ENCODE measurements around the gene PRRG4.
"Not testable (repeated sequence)": the region's sequence is repeated elsewhere in the genome, so short reads cannot be mapped to it uniquely, and the experiment has no call there.

PRRG4 gene

DNA sequence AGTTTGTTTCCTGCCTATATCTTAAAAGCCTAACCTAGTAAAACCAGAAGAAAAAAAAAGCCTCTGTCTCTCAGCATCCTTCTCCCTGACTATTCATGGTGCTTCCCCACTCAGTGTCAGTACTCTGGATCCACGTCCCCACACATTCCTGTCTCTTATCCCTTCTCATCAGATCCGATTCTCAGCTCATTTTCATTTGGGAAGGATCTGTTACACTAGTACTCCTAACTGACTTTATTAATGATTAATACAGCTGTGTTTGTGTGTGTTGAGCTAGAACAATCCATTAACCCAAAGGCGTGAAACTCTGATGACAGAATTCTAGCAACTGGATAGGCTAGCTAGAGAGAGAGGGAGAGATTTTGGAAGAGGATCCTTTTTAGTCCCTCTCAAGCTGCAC is 1.5 kb downstream of the PRRG4 start:
- no peak for FAIRE-seq

DNA sequence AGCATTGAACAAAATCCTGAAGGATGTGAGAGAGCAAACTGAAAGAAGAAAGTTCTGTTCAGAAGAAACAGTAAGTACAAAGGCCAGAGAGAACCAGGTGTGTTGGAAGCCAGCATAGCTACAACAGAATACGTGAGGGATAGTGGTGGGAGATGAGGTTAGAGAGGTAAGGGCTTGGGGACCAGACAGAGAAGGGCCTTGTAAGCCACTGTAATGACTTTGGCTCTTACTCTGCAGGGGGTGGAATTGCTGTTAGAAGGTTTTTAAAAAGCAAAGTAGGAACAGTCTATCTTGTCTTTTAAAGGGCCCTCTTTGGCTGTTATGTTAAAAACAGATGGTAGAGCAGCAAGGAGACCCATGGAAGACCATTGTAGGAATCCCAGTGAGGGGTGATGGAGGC is 4.2 kb downstream of the PRRG4 start:
- FAIRE-seq: no peak

DNA sequence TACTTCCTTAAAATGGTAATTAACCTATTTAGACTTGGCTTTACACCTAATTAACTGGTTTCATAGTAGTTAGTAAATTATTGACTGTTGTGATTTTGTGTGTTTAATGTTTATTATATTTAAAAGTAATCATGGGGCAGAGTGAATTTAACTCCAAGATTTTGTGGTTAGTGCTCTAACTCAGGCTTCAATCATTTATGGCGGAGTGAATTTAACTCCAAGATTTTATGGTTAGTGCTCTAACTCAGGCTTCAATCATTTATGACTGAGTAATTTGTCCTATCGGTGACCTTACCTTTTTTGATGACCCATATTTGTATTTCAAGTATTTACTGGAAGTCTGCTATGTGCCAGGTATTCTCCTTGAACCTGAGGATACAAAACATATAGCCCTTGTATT is 7.2 kb downstream of the PRRG4 start:
- FAIRE-seq: no peak

DNA sequence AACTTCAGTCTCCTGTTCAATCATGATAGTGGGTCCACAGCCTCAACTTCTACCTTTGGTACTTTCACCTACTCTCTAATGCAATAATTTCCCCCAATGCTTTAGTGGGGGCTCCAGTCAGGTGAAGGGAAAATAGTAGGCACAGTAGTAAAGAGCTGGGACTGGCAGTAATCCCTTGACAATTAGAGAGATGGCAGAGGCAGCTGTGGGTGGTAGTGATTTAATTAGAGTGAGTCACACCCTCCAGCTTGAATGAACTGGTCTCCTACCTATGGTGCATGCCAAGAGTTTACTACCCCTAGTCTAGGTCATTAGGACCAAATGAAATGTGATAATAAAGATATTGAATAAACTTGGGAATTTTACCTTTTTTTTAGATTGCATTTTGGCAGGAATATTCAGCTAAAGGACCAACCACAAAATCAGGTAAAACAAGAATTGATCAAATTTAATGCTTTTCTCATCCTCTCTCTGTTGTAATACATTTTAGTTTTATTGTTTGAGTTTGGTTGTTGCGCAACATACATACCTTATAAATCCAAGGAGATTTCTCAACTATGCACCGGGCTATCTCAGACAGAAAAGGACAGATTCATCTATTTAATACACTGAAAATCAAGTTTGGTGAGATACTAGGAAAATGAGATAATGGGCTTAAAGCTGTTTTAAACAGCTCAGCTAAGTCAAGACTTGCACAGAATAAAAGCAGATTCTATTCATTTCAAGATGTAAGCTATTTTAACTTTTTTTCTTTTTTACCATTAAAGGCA is 9.0 kb downstream of the PRRG4 start:
- FAIRE-seq: no peak

DNA sequence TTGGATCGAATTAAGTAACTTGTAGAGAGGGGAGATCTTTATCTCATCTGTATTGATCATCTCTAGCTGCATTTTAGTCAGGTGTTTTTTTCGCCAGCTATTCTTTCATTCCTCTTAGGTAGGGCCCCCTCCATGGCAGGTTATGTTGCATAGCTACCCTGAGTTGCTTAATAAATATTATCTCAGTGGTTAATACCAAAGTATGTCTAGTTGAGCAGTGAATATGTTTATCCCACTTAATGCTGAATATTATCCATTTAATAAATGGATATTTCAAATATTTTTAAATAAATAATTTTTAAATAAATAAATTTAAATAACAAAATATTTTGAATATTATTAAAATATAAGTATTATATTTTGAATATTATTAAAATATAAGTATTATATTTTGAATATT is 9.6 kb downstream of the PRRG4 start:
- FAIRE-seq: no peak

DNA sequence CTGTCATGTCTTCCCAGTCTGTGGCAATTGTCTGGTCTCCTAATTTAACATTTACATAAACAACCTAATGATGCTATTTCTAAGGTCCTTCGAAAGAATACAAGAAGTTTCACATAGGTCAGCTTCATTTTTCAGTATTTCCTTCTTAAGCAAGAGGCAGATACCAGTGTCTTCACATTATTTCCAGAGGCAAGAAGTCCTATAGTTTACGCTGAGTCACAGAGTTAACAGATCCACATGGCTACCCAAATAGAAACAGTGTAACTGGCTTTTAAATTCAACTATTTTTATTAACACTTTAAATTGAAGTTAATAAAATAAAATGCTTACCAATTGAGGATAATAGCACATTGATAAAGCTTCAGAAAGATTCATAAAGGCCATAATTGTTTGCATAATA is 10.9 kb downstream of the PRRG4 start:
- no peak for FAIRE-seq

DNA sequence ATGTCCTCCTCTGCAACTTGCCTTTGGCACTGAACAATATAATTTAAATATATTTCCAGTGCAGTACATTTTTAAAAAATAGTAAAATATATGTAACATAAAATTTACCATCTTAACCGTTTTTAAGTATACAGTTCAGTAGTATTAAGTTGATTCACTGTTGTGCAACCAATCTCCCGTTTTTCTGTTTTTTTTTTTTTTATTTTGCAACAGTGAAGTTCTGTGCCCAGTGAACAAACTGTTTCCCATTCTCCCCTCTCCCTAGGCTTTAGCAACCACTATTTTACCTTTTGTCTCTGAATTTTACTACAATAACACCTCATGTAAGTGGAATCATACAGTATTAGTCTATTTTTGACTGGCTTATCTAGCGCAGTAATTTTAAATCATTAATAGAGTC is 13.8 kb downstream of the PRRG4 start:
- no peak for FAIRE-seq

DNA sequence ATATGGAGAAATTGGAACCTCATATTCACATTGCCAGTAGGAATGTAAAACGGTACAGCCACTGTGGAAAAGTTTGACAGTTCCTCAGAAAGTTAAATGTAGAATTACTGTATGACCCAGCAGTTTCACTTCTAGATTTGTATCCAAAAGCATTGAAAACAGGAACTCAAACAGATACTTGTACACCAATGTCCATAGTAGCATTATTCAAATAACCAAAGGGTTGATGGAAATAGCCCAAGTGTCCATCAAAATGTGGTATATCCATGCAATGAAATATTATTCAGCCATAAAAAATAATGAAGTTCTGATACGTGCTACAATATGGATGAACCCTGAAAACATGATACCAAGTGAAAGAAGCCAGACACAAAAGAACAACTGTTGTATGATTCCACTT is 17.8 kb downstream of the PRRG4 start:
- FAIRE-seq: no peak

DNA sequence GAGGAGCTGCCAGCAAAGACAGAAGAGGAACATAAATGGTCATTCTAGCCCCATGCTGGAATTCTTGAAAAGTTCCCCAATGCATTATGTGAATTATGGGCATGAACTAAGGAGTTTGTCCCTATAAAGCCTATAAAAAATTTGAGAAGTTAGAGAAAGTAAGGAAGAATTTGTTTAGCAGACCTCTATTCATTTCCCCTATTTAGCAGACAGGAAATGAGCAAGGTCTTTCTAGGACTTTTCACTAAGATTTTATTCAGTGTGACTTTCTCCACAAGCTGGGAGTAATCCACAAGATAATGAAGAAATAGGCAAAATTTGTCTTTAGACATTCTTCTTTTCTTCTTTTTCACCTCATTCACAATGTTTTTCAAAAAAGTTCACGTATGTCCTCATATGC is 20.0 kb downstream of the PRRG4 start:
- FAIRE-seq: no peak

DNA sequence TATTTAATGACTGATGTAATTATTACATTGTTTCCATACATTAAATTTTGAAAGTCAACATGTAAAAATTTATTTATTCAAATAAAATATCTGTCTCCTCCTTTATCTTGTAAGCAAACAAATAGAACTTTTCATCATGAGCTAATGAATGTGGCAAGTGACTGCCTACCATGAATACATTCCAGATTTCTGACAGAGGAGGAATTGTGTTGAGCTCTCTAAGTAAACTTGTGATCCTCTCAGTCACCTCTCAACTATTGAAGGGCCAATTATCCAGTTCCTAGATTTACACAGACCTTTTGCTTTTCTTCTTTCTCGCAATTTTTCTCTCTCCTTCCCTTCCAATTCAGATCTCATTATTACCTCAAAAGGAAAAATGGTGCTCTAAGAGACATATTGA is 21.5 kb downstream of the PRRG4 start:
- no peak for FAIRE-seq

DNA sequence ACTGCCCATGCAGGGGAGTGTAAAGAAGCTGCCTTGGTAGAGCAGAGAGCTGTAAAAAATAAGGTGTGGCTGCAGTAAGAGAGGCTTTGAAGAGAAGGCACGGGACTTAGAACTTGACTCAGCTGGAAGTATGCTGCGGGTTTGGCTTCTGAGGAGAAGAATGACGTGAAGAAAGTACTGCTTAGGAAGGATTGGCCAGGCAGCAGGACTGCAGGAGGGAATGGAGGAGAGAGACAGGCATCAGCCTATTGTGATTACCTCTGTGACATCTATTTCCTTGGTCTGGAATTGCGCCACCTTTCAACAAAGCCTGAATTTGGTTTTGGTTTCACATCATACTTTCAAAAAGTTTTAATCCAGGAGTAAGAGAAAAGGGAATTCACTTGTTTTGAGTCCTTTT is 22.5 kb downstream of the PRRG4 start:
- no peak for FAIRE-seq

DNA sequence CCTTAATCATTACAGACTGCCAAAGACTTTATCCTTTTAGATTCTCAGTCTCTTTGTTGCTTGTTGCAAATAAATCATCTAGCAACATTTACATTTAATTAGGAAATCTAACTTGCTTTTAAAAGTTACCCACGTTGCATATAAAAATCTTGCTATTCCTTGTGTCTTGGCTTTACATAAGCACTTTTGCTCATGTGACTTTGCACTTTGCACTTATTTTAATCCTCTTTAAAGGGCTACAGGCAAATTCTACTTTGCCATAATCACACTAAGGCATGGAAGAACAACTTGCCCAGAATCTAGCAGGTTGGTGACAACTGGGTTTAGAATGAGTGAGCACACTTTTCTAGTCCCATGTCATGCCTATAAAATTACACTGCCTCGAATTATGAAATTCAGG is 25.9 kb downstream of the PRRG4 start:
- no peak for FAIRE-seq

DNA sequence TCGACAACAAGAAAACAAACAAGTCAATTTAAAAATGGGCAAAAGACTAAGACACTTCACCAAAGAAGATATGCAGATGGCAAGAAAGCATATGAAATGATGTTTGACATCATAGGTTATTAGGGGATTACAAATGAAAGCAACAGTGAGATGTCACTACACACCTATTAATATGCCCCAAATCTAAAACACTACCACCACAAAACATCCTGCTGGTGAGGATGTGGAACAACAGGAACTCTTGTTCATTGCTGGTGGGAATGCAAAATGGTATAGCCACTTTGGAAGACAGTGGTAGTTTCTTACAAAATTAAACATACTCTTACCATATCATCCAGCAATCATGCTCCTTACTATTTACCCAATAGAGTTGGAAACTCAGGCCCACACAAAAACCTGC is 29.0 kb downstream of the PRRG4 start:
- FAIRE-seq: no peak

DNA sequence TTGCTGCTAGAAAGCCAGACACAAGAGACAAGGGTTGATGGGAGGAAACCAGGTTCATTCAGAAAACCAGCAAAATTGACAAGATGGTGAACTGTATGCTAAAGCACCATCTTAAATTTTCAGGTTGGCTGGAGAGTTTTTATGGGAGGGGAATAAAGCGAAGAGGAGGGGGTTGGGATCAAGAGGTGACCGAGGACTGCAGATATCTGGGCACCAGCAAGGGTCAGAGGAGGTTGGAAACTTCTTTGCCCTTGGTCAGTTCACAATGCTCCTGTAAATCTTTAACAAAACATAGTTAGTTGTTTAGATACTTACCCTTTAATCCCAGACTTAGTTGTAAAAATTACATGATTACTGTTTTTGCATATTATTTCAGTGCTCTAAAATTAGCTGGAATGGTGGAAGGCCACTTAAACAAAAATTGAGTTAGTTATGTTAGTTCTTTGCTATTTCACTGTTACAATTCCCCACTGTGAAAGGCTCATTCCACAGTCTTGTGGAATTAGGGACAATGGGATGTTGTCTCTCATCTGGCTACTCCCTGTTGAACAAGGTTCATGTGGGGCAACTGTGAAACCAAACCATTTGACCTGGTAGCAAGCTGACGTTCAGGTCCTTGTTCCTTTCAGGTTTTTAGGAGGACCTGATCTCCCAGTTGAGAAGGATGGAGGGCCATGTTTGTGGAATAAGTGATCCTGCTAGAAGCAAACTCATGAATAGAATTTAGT is 32.3 kb downstream of the PRRG4 start:
- no peak for FAIRE-seq

DNA sequence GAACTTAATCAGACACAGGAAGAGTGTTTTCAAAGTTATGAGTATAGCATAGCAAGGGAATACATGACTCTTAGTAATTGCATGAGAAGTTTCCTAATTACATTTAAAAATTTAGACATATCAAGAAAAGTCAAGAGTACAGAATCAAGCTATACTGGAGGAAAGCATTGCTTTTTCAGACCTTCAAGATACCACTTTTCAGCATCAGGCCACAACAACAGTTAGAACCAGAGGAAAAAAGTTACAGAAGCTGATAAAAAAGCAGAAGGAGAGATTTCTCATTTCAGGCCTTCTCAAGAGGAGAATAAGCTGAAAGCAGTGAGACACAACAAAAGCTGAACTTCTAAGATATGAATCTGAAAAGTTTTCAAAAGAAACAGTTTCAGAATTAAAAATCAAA is 34.8 kb downstream of the PRRG4 start:
- no peak for FAIRE-seq

DNA sequence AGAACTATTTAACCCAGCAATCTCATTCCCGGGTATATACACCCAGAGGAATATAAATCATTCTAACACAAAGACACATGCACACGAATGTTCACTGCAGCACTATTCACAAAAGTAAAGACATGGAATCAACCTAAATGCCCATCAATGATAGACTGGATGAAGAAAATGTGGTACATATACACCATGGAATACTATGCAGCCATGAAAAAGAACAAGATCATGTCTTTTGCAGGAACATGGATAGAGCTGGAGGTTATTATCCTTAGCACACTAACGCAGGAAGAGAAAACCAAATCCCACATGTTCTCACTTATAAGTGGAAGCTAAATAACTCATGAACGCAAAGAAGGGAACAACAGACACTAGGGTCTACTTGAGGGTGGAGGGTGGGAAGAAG is 39.0 kb downstream of the PRRG4 start:
- not testable (repeated sequence) for FAIRE-seq

DNA sequence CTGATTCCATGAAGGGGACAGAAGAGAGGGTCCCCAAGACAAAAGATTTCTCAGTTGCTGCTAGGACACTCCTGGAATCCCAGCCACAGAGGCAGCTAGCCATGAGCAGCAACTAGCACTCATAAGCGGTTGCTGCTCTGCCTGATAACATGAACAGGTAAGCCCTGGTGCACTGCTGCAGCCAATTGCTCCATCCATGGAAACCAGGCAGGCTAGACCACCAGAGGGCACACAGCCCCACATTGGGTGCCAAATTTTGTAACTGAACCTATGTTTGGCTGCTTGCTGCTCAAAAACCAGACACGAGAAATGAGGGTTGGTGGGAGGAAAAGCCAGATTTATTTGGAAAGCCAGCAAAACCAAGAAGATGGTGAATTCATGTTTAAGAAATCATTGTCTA is 40.9 kb downstream of the PRRG4 start:
- no peak for FAIRE-seq

DNA sequence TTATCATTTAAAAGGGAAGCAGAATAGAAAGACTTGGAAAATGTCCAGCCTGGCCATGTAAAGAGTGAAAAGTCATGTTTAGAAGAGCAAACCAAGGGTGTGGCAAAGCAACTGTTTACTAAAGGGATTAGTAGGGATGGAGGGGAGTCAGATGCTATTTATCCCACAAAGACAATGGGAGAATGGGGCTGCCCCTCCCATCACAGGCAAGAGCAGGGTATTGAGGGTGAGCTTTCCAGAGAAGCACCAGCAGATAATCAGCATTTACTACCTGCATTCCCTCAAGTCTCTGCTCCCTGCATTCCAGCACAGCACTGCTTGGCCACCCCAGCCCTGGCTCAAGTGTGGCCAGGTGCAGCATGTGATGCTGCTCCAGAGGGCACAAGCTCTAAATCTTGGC is 44.4 kb downstream of the PRRG4 start:
- FAIRE-seq: no peak

DNA sequence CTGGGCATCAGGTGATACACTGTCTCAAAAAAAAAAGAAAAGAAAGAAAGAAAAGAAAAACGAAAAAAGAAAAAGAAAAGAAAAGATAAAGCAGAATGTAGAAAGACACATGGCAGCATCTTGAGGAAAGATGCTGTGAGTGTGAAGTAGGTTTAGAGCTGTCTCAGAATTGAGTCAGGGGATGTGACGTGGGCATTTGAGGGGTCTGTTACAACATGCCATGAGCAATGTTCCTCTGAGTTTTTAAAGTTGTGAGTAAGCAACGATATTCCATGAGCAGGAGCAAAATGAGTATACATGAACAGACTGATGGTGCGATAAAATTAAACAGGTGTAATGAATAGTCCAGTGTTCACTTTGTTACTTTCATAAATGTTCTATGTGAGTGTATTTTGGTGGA is 51.6 kb downstream of the PRRG4 start:
- no peak for FAIRE-seq

DNA sequence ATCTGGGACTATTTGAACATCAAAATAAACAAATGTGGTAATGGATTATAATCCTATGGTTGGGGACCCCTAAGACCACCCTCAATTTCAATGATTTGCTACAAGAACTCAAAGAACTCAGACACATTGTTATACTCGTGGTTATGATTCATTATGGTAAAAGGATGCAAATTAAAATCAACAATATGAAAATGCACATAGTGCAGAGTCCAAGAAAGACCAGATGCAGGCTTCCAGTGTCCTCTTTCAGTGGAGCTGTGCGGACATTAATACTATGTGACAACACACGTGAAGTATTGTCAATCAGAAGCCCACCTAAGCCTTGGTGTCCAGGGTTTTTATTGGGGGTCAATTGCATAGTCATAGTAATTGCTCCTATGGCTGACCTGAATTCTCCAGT is 53.7 kb downstream of the PRRG4 start:
- FAIRE-seq: no peak

DNA sequence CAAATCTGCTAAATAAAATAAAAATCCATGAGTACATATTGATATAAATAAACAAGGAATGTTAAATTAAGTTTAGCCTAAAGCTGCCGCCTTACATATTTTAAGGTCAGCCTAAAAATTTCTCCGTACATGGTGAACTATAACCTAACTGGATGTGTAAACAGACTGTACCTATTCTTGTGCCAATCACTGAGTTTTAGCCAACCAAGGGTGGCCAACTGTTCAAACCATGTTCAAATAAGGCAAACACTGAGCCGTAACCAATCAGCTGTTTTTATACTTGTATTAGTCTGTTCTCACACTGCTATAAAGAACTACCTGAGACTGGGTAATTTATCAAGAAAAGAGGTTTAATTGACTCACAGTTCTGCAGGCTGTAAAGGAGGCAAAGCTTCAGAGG is 54.3 kb downstream of the PRRG4 start:
- no peak for FAIRE-seq

DNA sequence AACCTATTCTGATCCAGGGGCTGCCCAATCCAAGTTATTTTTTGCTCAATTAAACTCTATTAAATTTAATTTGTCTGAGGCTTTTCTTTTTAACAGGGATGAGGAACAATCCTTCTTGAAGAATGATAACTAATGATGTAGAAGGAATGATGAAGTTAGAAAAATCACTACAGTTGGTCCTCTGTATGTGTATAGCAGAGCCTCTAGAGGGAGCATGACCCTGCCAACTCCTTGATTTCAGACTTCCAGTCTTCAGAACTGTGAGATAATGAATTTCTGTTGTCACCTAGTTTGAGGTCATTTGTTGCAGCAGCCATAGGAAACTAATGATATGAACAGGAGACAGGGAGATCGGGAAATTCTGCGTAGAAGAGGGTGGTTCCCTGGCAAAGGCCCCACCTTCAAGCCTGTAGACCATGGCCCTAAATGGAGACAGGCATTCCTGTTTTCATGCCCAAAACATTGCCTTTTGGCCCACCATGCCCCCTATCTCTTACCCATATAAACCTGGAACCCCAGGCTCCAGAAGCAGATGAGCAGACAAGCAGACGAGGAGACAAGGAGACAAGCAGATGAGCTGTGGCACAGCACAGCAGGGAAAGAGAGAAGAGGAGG is 55.1 kb downstream of the PRRG4 start:
- no peak for FAIRE-seq

DNA sequence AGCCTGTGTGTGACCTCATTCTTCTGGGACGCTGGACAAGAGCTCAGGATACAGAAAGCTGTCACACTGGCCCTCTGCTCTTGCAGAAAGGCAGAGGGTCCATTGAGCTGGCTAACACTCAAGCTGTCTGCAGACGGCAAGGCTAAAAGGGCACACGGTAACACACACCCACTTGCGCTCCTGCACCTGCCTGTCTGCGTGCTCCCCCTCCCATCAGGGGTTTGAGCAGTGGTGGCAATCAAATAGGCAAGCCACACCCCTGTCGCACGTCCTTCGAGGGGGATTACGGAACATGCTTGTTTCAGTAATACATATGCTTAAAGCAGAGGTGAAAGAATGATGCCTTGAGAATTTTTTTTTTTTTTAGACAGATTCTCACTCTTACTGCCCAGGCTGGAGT is 55.8 kb downstream of the PRRG4 start:
- FAIRE-seq: no peak

DNA sequence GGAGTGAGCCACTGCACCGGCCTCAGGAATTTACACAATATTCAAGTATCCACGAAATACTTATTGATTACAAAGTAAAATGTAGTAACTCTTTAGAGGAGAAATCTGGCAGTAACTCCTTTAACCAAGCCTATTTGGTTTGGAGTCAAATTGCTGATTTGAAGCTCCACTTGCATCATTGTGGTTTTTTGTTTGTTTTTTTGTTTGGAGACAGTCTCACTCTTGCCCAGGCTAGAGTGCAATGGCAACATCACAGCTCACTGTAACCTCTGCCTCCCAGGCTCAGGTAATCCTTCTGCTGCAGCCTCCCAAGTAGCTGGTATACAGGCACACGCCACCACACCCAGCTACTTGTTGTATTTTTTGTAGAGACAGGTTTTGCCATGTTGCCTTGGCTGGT is 56.5 kb downstream of the PRRG4 start:
- FAIRE-seq: no peak
